HFF-Myc (cell line): ENCODE results near the gene PID1.
A peak's percentile ranks its signal among the peaks of the same experiment; 100 is the strongest.

ENCODE experiments used
- DNase-seq: peaks from one replicate; pipeline ENCODE4 v3.0.0-alpha.2; 2011; ENCODE audit warnings: low read depth; ENCODE audit errors: extremely low read depth
- H3K4me3 ChIP-seq: replicated peaks from 2 replicates; pipeline ENCODE4 v1.5.1; 2011; ENCODE audit warnings: low read depth, mild to moderate bottlenecking, control low read depth, low read length
- CTCF ChIP-seq: IDR thresholded peaks from 2 replicates; pipeline ENCODE4 v1.5.1; 2012; ENCODE audit warnings: mild to moderate bottlenecking, low read depth, low read length, control low read depth; ENCODE audit errors: missing control alignments

Gene PID1

GRCh38 chr2:229137639-229138038, 133.4 kb downstream of the PID1 start:
- no peak for TF ChIP-seq CTCF
- no peak for DNase-seq
- H3K4me3 ChIP-seq = no peak overlapping the region

GRCh38 chr2:229137066-229137465, 134.0 kb downstream of the PID1 start:
- TF ChIP-seq CTCF = no peak
- no peak overlapping the region for H3K4me3 ChIP-seq
- DNase-seq = no peak

DNA sequence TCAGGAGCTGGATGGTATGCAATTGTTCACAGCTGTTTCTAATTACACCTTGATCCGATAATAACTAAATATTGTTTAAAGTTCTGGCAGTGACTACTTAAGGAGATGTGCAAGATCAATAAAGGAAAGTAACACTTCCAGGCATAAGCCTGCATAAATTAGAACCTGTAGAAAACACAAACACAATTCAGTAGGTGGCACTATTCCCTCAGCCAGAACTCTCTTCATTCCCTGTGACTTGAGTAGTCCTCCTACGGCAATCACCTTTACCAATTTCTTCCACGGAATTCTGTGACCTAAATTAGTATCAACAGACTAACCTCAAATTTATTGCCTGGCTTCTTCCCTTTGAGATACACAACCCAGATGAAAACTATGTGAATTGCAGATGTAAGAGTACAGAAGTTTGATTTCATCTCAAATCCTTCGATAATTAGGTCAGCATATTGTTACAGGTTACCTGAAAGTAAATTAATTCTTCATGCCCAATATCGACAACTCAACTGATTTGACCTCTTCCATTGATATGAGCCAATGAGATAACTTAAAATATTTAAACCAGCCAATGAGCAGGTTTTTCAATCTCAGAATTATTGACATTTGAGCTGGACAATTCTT, 137.8 kb downstream of the PID1 start:
- DNase-seq = peak; percentile 56

GRCh38 chr2:229132236-229132635, 138.9 kb downstream of the PID1 start:
- H3K4me3 ChIP-seq = no peak overlapping the region
- no peak for TF ChIP-seq CTCF
- DNase-seq = no peak

More for the DNA sequence above, 137.8 kb downstream of the PID1 start:
- no peak overlapping the region for H3K4me3 ChIP-seq
- TF ChIP-seq CTCF = peak; percentile 42

- DNase-seq = no peak
- H3K4me3 ChIP-seq = no peak overlapping the region
- TF ChIP-seq CTCF = no peak
Observed at GRCh38 chr2:229130522-229130921, 140.6 kb downstream of the PID1 start.

- no peak overlapping the region for H3K4me3 ChIP-seq
- TF ChIP-seq CTCF = no peak
- no peak for DNase-seq
Observed at GRCh38 chr2:229129738-229130371, 141.2 kb downstream of the PID1 start.

- no peak for TF ChIP-seq CTCF
- H3K4me3 ChIP-seq = no peak overlapping the region
- DNase-seq = no peak
Observed at GRCh38 chr2:229127471-229127870, 143.6 kb downstream of the PID1 start.
